Calu3 (cell line): ENCODE data around the gene CRTAP. TPM values are rescaled to one million over a fixed set of nuclear protein-coding genes. Genes with fewer than 3 reads are reported as not detected.

Source experiments
- BruUV-seq: library from RNA; stranded (reverse); fragments of 400-500 nt; replicated peaks from 2 replicates; lab custom pipeline; 2021; lab: Mats Ljungman, UMichigan
- CTCF ChIA-PET: fragments of 300-600 bp; sonication (Branson Sonifier 250); formaldehyde crosslinking; loops from one replicate; lab custom pipeline; 2022; ENCODE audit warnings: antibody characterized with exemption; lab: Charles Lee
- DNase-seq: peaks from one replicate; pipeline ENCODE4 v3.0.0; 2022
- H3K27ac Mint-ChIP-seq: one replicate; pipeline ENCODE4 v1.8.0; 2022; ENCODE audit warnings: mixed read lengths; ENCODE audit not compliant: unreplicated experiment
- H3K27me3 Mint-ChIP-seq: one replicate; pipeline ENCODE4 v1.8.0; 2022; ENCODE audit warnings: mixed read lengths; ENCODE audit not compliant: unreplicated experiment
- H3K36me3 Mint-ChIP-seq: one replicate; pipeline ENCODE4 v1.8.0; 2022; ENCODE audit warnings: mild to moderate bottlenecking, moderate library complexity, mixed read lengths; ENCODE audit not compliant: insufficient read depth, unreplicated experiment
- H3K4me1 Mint-ChIP-seq: one replicate; pipeline ENCODE4 v1.8.0; 2022; ENCODE audit warnings: mild to moderate bottlenecking, low read depth, mixed read lengths; ENCODE audit not compliant: unreplicated experiment
- H3K4me3 Mint-ChIP-seq: one replicate; pipeline ENCODE4 v1.8.0; 2022; ENCODE audit warnings: mild to moderate bottlenecking, low read depth, moderate library complexity, mixed read lengths; ENCODE audit not compliant: unreplicated experiment
- H3K9me3 Mint-ChIP-seq: one replicate; pipeline ENCODE4 v1.8.0; 2022; ENCODE audit warnings: low read depth, mixed read lengths; ENCODE audit not compliant: unreplicated experiment
- CTCF ChIP-seq: fragments of 200-600 bp; IDR thresholded peaks from one replicate; pipeline ENCODE4 v1.8.0; 2022; ENCODE audit warnings: antibody characterized with exemption; ENCODE audit not compliant: unreplicated experiment
- intact Hi-C: fragments of 100-400 bp; cut with micrococcal nuclease; formaldehyde crosslinking; loops from one replicate; pipeline ENCODE4 v1.10.0; 2022; ENCODE audit not compliant: unreplicated experiment
- total RNA-seq: library from RNA; stranded (reverse); gene quantifications from 2 replicates; pipeline ENCODE4 v1.2.3, GENCODE V29; 2022

The CRTAP gene
- total RNA-seq, 1 experiment from 2014 or later: 76.9 TPM

- no TSS peak for BruUV-seq
- Mint-ChIP-seq H3K4me3 (no peak overlapping the region), H3K36me3 (no peaks in the 10 kb centered on the region), H3K4me1 (no peaks in the 10 kb centered on the region), H3K9me3 (no peaks in the 10 kb centered on the region), H3K27ac (no peak overlapping the region), H3K27me3 (no peaks in the 10 kb centered on the region)
- DNase-seq: no peak
- TF ChIP-seq CTCF: no peak
- CTCF ChIA-PET: no interaction called here
- intact Hi-C loops: no loop called here
Observed at GRCh38 chr3:33165372-33165771, 51.6 kb downstream of the CRTAP start.

GRCh38 chr3:33166095-33166494 lies 52.3 kb downstream of the CRTAP start:
- no peak overlapping the region for H3K4me3 Mint-ChIP-seq
- intact Hi-C loops: no loop called here
- DNase-seq: no peak
- H3K9me3 Mint-ChIP-seq: no peaks in the 10 kb centered on the region
- no peaks in the 10 kb centered on the region for H3K36me3 Mint-ChIP-seq
- BruUV-seq: no TSS peak
- no peak for TF ChIP-seq CTCF
- no peaks in the 10 kb centered on the region for H3K27me3 Mint-ChIP-seq
- no peak overlapping the region for H3K27ac Mint-ChIP-seq
- CTCF ChIA-PET: interaction anchor here (0.6 kb wide), 1 partner anchor 17 kb away, joined by 3 read pairs; no protein-coding TSS in a partner anchor
- H3K4me1 Mint-ChIP-seq: no peaks in the 10 kb centered on the region

- no peaks in the 10 kb centered on the region for H3K36me3 Mint-ChIP-seq
- intact Hi-C loops: no loop called here
- no peak overlapping the region for H3K4me3 Mint-ChIP-seq
- TF ChIP-seq CTCF: no peak
- H3K27ac Mint-ChIP-seq: no peak overlapping the region
- no peaks in the 10 kb centered on the region for H3K9me3 Mint-ChIP-seq
- CTCF ChIA-PET: no interaction called here
- no TSS peak for BruUV-seq
- H3K27me3 Mint-ChIP-seq: no peaks in the 10 kb centered on the region
- no peak for DNase-seq
- H3K4me1 Mint-ChIP-seq: no peaks in the 10 kb centered on the region
Observed at GRCh38 chr3:33167284-33167683, 53.5 kb downstream of the CRTAP start.

- Mint-ChIP-seq H3K9me3 (no peaks in the 10 kb centered on the region), H3K27ac (no peak overlapping the region), H3K27me3 (no peaks in the 10 kb centered on the region), H3K4me3 (no peak overlapping the region), H3K36me3 (no peaks in the 10 kb centered on the region), H3K4me1 (no peaks in the 10 kb centered on the region)
- DNase-seq: no peak
- intact Hi-C loops: no loop called here
- BruUV-seq: no TSS peak
- TF ChIP-seq CTCF: no peak
- CTCF ChIA-PET: no interaction called here
Observed at GRCh38 chr3:33167716-33168336, 54.0 kb downstream of the CRTAP start.
